HepG2 (cell line): ENCODE results near the gene CADPS2. TPM values are rescaled to one million over a fixed set of nuclear protein-coding genes. Genes with fewer than 3 reads are reported as not detected.

Experiments used
- ATAC-seq: fragments of 200-7000 bp; cut with Tn5 transposase; 3 replicates; pipeline ENCODE4 v1.9.1; 2020; ENCODE audit warnings: mild to moderate bottlenecking, moderate library complexity
- BruUV-seq: library from RNA; stranded (reverse); fragments of 400-500 nt; replicated peaks from 2 replicates; lab custom pipeline; 2021; lab: Mats Ljungman, UMichigan
- CTCF ChIA-PET: fragments of 300-600 bp; formaldehyde crosslinking; extraction: SDS; loops from one replicate; lab custom pipeline; 2021; ENCODE audit warnings: low total read pairs, inconsistent platforms, low intra/inter-chr PET ratio; lab: Yijun Ruan, JAX
- POLR2A ChIA-PET: fragments of 350-600 bp; sonication (Branson Sonifier 250); formaldehyde crosslinking; loops from one replicate; lab custom pipeline; 2020; ENCODE audit warnings: antibody characterized with exemption, inconsistent platforms; lab: Yijun Ruan, JAX
- DNase-seq: peaks from one replicate; pipeline ENCODE4 v3.0.0-alpha.2; 2015; ENCODE audit warnings: low spot score
- FAIRE-seq: peaks from 3 replicates; lab custom pipeline; 2011; peaks lifted over from hg19 to GRCh38; lab: Jason Lieb, UNC
- H2AFZ ChIP-seq: one replicate; pipeline ENCODE4 v1.6.1; 2011; ENCODE audit warnings: low read length, inconsistent platforms
- H3K27ac ChIP-seq: fragments of 300-600 bp; 3 replicates; pipeline ENCODE4 v1.8.0; 2011; ENCODE audit warnings: mixed run types, mild to moderate bottlenecking, mixed read lengths, low read length, inconsistent platforms; ENCODE audit not compliant: insufficient read depth; ENCODE audit errors: extremely low read length
- H3K27me3 ChIP-seq, 2 experiments: fragments of 200-600 bp in 1 of 2; 2 replicates in 1 of 2; 3 replicates in 1 of 2; pipeline versions ENCODE4 v1.6.0 to v1.8.0; 2011; ENCODE audit warnings: low read length in 2 of 2, mild to moderate bottlenecking in 2 of 2, moderate library complexity in 2 of 2, inconsistent platforms in 1 of 2; ENCODE audit not compliant: insufficient read depth in 2 of 2, control insufficient read depth in 1 of 2
- H3K36me3 ChIP-seq, 2 experiments: fragments of 200-600 bp in 1 of 2; replicated peaks in 1 of 2; 2 replicates in 1 of 2; 3 replicates in 1 of 2; pipeline versions ENCODE4 v1.5.1 to v1.8.0; 2011; ENCODE audit warnings: low read length in 2 of 2, inconsistent platforms in 1 of 2; ENCODE audit not compliant: insufficient read depth in 2 of 2, control insufficient read depth in 1 of 2
- H3K4me1 ChIP-seq: 2 replicates; pipeline ENCODE4 v1.5.1; 2012; ENCODE audit warnings: low read length, inconsistent platforms; ENCODE audit not compliant: insufficient read depth
- H3K4me2 ChIP-seq: 2 replicates; pipeline ENCODE4 v1.6.0; 2011; ENCODE audit warnings: low read depth, low read length, inconsistent platforms
- H3K4me3 ChIP-seq, 3 experiments: fragments of 200-600 bp in 1 of 3; sonication (generic), shearing (Covaris generic) in 1 of 3; replicated peaks in 1 of 3; 2 replicates each; pipeline ENCODE4 v1.5.1; 2011 to 2016; ENCODE audit warnings: low read length in 3 of 3, inconsistent platforms in 2 of 3, low read depth in 2 of 3, mild to moderate bottlenecking in 2 of 3, control low read depth in 1 of 3, mixed read lengths in 1 of 3; ENCODE audit not compliant: insufficient read depth in 1 of 3
- H3K79me2 ChIP-seq: one replicate; pipeline ENCODE4 v1.6.1; 2011; ENCODE audit warnings: low read length, inconsistent platforms; ENCODE audit not compliant: insufficient read depth
- H3K9ac ChIP-seq: 2 replicates; pipeline ENCODE4 v1.6.0; 2011; ENCODE audit warnings: mild to moderate bottlenecking, low read depth, low read length, inconsistent platforms; ENCODE audit not compliant: insufficient read depth
- H3K9me3 ChIP-seq: 2 replicates; pipeline ENCODE4 v1.5.1; 2012; ENCODE audit warnings: mild to moderate bottlenecking, low read length
- H4K20me1 ChIP-seq: 2 replicates; pipeline ENCODE4 v1.6.0; 2011; ENCODE audit warnings: inconsistent platforms, mild to moderate bottlenecking, low read length, moderate library complexity; ENCODE audit not compliant: insufficient read depth
- CENPX ChIP-seq: sonication (generic); formaldehyde crosslinking; IDR thresholded peaks from 2 replicates; pipeline ENCODE4 v1.9.0; 2021; ENCODE audit warnings: mild to moderate bottlenecking, missing genetic modification reagents, moderate library complexity
- CHD4 ChIP-seq: fragments of 200-600 bp; sonication (generic); IDR thresholded peaks from 2 replicates; pipeline ENCODE4 v1.7.0; 2017; ENCODE audit warnings: mild to moderate bottlenecking, low read length, borderline replicate concordance
- HDAC1 ChIP-seq: sonication (generic); formaldehyde crosslinking; IDR thresholded peaks from 2 replicates; pipeline ENCODE4 v1.5.1; 2020; ENCODE audit warnings: mild to moderate bottlenecking, missing genetic modification reagents
- HOMEZ ChIP-seq: IDR thresholded peaks from 2 replicates; pipeline ENCODE4 v1.6.1; 2016; ENCODE audit warnings: low read depth
- HOXA5 ChIP-seq: sonication (generic); formaldehyde crosslinking; IDR thresholded peaks from 2 replicates; pipeline ENCODE4 v1.4.0; 2020; ENCODE audit warnings: missing genetic modification reagents
- KLF16 ChIP-seq, 2 experiments: sonication (generic) in 1 of 2; formaldehyde crosslinking in 1 of 2; IDR thresholded peaks; 2 replicates each; pipeline versions ENCODE4 v1.6.1 to v1.8.0; 2016 to 2023; ENCODE audit warnings: missing genetic modification reagents in 2 of 2, missing compliant biosample characterization in 1 of 2
- MLX ChIP-seq: IDR thresholded peaks from 2 replicates; pipeline ENCODE4 v1.6.1; 2016
- NPAS2 ChIP-seq: sonication (generic); formaldehyde crosslinking; IDR thresholded peaks from 2 replicates; pipeline ENCODE4 v1.8.0; 2022; ENCODE audit warnings: mild to moderate bottlenecking, missing genetic modification reagents, borderline replicate concordance
- ONECUT2 ChIP-seq: sonication (generic); formaldehyde crosslinking; IDR thresholded peaks from 2 replicates; pipeline ENCODE4 v1.4.0; 2020; ENCODE audit warnings: missing genetic modification reagents
- PRDM15 ChIP-seq: sonication (generic); formaldehyde crosslinking; IDR thresholded peaks from 2 replicates; pipeline ENCODE4 v1.4.0; 2020; ENCODE audit warnings: missing genetic modification reagents
- XBP1 ChIP-seq: sonication (generic); formaldehyde crosslinking; IDR thresholded peaks from 2 replicates; pipeline ENCODE4 v1.5.0; 2020; ENCODE audit warnings: missing genetic modification reagents
- ZBED4 ChIP-seq: sonication (generic); formaldehyde crosslinking; IDR thresholded peaks from 2 replicates; pipeline ENCODE4 v1.4.0; 2020; ENCODE audit warnings: missing genetic modification reagents, borderline replicate concordance
- ZBTB14 ChIP-seq: sonication (generic); formaldehyde crosslinking; IDR thresholded peaks from 2 replicates; pipeline ENCODE4 v1.4.0; 2020; ENCODE audit warnings: missing genetic modification reagents
- ZKSCAN5 ChIP-seq: sonication (generic); formaldehyde crosslinking; IDR thresholded peaks from 2 replicates; pipeline ENCODE4 v1.5.1; 2020; ENCODE audit warnings: mild to moderate bottlenecking, missing genetic modification reagents
- ZNF550 ChIP-seq: sonication (generic); formaldehyde crosslinking; IDR thresholded peaks from 2 replicates; pipeline ENCODE4 v1.4.0; 2020; ENCODE audit warnings: mild to moderate bottlenecking, missing genetic modification reagents, borderline replicate concordance
- WGBS: methylation state at CpG from one replicate; pipeline ENCODE4 v1.1.6; 2017; ENCODE audit warnings: low lambda C conversion rate; 5-methylcytosine and 5-hydroxymethylcytosine counted together
- in situ Hi-C: cut with HindIII; loops from 2 replicates; pipeline ENCODE4 v1.10.0; 2017; ENCODE audit warnings: low pct_unique_long_range_greater_than_20kb; ENCODE audit not compliant: extremely low pct_ligation_motif_present
- intact Hi-C: fragments of 100-400 bp; cut with micrococcal nuclease; formaldehyde crosslinking; loops from one replicate; pipeline ENCODE4 v1.10.0; 2022; ENCODE audit not compliant: unreplicated experiment
- polyA plus RNA-seq, 8 experiments: library from polyadenylated mRNA; depleted of rRNA in 3 of 8; stranded (reverse) in 7 of 8; unstranded in 1 of 8; fragments of >200 nt; fragmentation: Illumina TruSeq in 4 of 8; extraction: Trizol in 4 of 8; gene quantifications; 2 replicates each; pipeline versions ENCODE4 v1.2.1 to v1.2.3, GENCODE V29; 2011 to 2016; ENCODE audit warnings: low read depth in 4 of 8, missing spikeins in 1 of 8, mixed read lengths in 1 of 8; ENCODE audit not compliant: insufficient read depth in 1 of 8
- total RNA-seq, 5 experiments: library from RNA; depleted of rRNA; stranded (reverse); fragments of >200 nt; fragmentation: Illumina TruSeq; extraction: Trizol; gene quantifications; 2 replicates each; pipeline ENCODE4 v1.2.3, GENCODE V29; 2016; ENCODE audit warnings: low read depth in 1 of 5

Gene CADPS2
- total and polyA plus RNA-seq, 2 of the 13 experiments (the other 11 are each of a cell fraction or from before 2014, with no cell fraction given) = 17.6 to 43.8 TPM

- no peak overlapping the region for H3K4me3 ChIP-seq
- WGBS = over 99% methylated on average over 3 of the region's 3 CpGs
- CTCF ChIA-PET = no interaction called here
- H3K27me3 ChIP-seq = no peaks in the 10 kb centered on the region
- no TSS peak for BruUV-seq
- no peaks in the 10 kb centered on the region for H3K9me3 ChIP-seq
- no peak overlapping the region for H3K9ac ChIP-seq
- no peaks in the 10 kb centered on the region for H3K79me2 ChIP-seq
- H3K4me2 ChIP-seq = no peak overlapping the region
- DNase-seq = no peak
- POLR2A ChIA-PET = no interaction called here
- 0 out of 5 replicates have a peak, but pooled peaks cover 0 to 6% of the 10 kb centered on the region in 2 experiments for H3K36me3 ChIP-seq
- no peak for ATAC-seq
- H2AFZ ChIP-seq = no peak overlapping the region
- no peaks in the 10 kb centered on the region for H4K20me1 ChIP-seq
- in situ Hi-C loops = no loop called here
- intact Hi-C loops = no loop called here
- no peak overlapping the region for H3K27ac ChIP-seq
- no peak for FAIRE-seq
- peaks cover 12% of the 10 kb centered on the region for H3K4me1 ChIP-seq
- no peak for TF ChIP-seq XBP1 (CRISPR knock-in tag)
- no peak for TF ChIP-seq ONECUT2 (CRISPR knock-in tag)
- no peak for TF ChIP-seq HDAC1
- no peak for TF ChIP-seq CHD4
- no peak for TF ChIP-seq ZKSCAN5
- TF ChIP-seq PRDM15 = no peak
- no peak for TF ChIP-seq ZNF550 (CRISPR knock-in tag)
- TF ChIP-seq ZBTB14 (CRISPR knock-in tag) = no peak
- no peak for TF ChIP-seq HOMEZ (CRISPR knock-in tag)
- no peak for TF ChIP-seq NPAS2 (CRISPR knock-in tag)
- TF ChIP-seq MLX (CRISPR knock-in tag) = no peak
- TF ChIP-seq KLF16 (CRISPR knock-in tag; IDR thresholded peaks at IDR 0.05) = no peak
- no peak for TF ChIP-seq HOXA5 (CRISPR knock-in tag)
- TF ChIP-seq CENPX (CRISPR knock-in tag) = no peak
- TF ChIP-seq ZBED4 (CRISPR knock-in tag) = no peak
These were observed 259.5 kb downstream of the CADPS2 start for GRCh38 chr7:122626785-122627184.
